HG02884 (cell line): ENCODE data around the gene FAM149A.

Source experiments
- ATAC-seq: cut with Tn5 transposase; IDR thresholded peaks from one replicate; pipeline ENCODE4 v1.9.1; 2021; ENCODE audit warnings: mild to moderate bottlenecking, moderate library complexity; ENCODE audit not compliant: unreplicated experiment

FAM149A gene

DNA sequence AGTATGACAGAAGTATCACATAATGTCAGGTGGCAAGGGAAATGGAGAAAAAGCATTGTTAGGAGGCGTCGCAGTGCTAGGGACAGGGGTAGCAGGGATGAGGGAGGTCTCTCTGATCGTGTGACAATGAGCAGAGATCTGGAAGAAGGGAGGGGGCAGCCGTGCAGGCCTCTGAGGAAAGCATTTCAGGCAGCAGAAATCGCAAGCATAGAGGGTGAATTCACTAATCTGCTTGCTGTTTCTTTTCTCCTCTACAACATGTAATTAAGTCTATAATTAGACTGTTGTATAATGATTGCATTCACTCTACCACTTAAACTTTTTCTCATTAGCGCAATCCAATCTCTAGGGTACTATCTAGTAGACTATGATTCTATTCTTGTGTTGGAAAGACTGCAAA lies 96.0 kb downstream of the FAM149A start:
- ATAC-seq, result no peak

DNA sequence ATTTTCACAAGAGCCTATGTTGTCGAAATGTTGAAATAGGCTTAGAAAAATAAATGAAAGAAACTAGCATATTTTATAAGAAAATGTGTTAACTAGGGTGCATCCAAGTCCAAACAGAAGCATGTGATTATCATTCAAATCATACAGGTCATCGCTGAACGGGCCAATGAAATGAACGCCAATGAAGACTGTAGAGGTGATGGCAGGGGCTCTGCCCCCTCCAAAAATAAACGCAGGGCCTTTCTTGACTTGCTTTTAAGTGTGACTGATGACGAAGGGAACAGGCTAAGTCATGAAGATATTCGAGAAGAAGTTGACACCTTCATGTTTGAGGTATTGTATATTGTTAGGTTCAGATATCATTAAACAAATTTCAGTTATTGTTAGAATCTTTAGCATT lies 96.5 kb downstream of the FAM149A start:
- ATAC-seq, result no peak

DNA sequence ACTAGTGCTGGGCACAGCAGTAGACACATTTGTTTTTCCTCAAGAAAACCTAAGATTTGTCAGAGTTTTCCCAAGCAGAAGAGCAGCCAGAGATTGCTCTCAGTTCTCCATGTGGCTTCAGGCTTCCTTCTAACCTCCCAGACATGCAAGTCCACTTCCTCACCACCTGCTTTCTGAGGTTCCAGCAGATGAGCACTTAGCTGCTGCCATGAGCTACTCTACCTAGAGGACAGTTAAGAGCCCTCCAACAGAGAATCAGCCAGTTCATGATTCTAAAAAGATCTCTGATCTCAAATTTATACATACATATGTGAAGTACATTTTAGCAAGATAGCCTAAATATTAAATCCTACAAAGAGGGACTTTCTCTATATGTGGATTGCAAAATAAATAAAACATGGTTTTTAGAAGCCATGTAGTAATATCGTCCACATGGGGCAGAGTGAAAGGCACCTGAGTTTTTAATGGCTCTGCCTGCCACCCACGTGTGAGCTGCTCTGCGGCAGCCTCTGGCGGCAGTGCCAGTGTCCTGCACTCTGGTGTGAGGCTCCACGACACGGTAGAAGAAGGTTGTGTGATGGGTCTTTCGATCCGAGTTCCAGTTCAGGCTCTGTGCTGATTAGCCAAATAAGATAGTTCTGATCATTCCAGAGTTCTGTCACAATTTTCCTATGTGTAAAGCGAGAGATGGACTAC lies 97.2 kb downstream of the FAM149A start:
- ATAC-seq, result peak; percentile 65

DNA sequence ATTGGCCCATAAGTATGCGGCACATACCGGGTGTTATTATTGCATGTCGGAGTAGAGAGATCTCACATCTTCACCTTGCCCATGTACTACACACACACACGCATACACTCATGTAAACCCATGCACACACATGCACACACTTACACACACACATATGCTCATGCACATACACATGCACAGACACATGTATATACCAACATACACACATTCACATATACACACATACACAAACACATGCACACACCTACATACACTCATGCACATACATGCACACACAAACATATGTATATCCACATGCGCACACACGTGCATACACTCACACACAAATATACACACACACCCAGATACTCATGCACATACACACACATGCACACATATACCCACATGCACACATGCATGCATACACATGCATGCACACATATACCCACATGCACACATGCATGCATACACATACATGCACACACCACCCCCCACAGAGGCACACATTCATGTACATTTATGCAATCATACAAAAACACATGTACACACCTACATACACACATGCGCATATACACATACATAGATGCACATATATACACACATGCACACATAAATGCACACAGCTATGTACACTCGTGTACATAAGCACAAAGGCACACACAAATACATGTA lies 98.1 kb downstream of the FAM149A start:
- ATAC-seq, result no peak

DNA sequence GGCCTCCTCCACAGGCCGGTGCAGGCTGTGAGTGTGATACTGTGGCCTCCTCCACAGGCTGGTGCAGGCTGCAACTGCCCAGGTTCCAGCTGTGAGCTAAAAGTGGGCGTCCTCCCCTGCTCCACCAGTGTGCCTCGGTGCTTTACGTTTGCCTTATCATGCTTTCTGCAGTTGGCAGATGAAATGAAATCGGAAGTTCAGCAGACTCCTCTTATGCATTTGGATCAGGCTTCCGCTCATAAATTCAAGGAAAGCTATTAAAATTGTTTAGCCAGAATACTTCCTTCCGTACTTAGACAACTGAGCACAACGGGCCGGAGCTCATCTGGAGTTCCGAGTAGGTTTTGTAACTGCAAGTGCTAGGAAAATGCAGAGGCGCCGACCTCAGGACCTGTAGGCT lies 98.9 kb downstream of the FAM149A start:
- ATAC-seq, result no peak

DNA sequence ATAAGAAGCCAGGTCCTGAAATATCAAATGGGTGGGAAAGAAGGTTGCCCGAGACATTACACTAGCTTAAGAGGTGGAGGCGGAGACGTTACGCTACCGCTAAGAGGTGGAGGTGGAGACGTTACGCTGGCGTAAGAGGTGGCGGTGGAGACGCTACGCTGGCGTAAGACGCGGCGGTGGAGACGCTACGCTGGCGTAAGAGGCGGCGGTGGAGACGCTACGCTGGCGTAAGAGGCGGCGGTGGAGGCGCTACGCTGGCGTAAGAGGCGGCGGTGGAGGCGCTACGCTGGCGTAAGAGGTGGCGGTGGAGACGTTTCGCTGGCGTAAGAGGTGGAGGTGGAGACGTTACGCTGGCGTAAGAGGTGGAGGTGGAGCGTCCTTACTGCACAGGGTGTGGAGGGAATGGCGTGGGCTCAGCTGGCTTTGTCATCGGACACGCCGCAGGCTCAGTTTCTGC lies 99.6 kb downstream of the FAM149A start:
- ATAC-seq, result no peak

DNA sequence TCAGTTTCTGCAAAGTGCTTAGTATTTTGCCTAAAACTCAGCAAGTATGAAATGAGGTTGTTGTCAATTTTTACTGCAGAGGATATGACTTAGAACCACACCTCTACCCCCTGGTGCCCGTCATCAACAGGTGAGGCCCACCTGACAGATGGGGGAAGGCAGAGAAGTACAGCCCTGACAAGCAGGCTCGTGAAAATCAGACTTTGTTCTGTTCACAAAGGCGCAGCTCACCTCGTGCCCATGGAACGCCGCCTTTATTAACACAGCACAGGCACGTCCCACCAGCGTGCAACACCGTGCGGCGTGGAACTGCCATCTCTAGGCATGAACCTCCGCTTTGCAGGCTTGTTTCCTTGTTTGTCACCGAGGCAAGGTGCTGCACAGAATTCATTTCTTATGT lies 100.2 kb downstream of the FAM149A start:
- ATAC-seq, result no peak

DNA sequence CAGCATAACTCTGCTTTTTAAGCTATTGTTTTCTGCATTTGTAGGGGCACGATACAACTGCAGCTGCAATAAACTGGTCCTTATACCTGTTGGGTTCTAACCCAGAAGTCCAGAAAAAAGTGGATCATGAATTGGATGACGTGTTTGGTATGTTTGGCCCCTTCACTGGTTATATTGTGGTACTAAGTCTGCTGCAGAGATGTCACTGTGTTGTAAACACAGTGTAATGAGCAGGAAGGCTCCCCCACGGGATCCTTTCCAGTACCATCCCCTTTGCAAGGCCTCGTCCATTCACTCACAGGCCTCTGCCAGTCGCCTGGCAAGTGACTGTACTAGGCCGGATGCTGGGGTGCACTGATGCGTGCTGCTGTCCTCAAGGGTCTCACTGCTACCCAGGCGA lies 100.7 kb downstream of the FAM149A start:
- ATAC-seq, result no peak

DNA sequence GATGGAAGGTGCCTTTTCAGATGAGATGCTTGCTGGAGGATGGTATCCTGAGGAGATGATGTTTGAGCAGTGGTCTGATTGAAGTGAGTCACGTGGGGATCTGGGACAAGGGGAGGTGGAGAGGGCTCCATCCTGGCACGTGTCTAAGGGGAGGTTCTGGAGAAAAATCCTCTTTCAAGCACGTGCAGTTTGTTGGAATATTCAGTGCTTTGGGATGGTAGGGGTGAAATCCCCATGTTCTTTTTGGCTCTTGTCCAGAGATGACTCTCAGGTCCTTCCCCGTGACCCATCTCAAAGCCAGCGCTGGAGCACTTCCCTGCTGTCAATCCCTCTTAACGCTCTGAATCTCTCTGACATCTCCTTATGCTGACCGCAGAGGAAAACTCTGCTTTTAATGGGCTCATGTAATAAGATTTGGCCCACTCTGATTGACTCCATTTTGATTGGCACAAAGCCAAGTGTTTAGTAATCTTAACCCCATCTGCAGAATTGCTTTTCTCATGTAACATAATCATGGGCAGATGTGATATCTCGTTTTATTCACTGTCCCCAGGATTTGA lies 112.0 kb downstream of the FAM149A start:
- no peak for ATAC-seq

DNA sequence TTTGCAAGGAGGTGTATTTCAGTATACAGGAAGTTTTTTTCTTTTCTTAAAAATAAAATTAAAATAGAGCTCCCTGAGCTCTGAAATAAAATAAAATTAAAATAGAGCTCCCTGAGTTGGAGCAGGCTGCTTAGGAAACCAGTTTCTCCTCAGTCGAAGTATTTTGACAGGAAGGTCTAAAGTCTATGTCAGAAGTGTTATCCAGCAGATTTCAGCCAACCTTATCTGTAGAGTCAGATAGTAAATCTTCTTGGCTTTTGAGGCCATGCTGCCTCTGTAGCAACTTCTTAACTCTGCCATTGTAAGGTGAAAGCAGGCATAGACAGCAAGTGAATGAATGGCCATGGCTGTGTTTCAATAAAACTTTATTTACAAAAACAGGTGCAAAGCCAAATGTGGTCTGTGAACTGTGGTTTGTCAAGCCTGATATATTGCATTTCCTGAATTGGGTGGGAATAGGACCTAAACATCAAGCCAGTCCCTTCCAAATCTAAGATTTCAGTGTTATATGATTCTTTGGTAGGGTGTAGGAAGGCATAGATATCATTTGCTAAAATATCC lies 113.3 kb downstream of the FAM149A start:
- no peak for ATAC-seq

DNA sequence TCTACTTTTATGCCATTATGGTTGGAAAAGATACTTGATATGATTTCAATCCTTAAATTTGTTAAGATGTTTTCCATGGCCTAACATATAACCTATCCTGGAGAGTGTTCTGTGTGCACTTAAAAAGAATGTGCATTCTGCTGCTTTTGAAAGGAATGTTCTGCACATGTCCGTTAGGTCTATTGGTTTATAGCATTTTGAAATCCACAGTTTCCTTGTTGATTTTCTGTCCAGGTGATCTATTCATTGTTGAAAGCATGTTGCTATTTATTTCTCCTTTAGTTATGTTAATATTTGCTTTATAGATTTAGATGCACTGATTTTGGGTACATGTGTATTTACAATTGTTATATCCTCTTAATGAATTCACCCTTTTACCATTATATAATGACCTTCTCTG lies 117.1 kb downstream of the FAM149A start:
- no peak for ATAC-seq
